ENCODE data around the gene KCTD2.

Gene KCTD2

DNA sequence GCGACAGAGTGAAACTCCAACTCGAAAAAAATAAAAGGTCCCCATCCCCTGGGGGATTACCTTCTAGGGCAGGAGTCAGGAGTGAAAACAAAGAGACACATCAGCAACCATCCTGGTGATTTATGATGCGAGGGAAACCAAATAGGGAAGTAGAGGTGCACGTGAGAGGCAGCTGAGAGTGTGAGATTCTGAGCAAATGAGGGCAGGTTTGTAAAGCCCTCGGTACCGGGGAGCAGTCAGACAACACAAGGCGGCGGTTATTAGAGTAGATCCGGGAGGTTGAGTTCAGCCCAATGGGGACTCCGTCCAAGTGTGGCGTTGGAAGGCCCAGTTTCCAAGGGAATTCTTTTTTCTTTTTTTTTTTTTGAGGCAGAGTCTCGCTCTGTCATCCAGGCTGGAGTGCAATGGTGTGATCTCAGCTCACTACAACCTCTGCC lies 55.4 kb downstream of the KCTD2 start:
- DNase-seq: peak; percentile 74

DNA sequence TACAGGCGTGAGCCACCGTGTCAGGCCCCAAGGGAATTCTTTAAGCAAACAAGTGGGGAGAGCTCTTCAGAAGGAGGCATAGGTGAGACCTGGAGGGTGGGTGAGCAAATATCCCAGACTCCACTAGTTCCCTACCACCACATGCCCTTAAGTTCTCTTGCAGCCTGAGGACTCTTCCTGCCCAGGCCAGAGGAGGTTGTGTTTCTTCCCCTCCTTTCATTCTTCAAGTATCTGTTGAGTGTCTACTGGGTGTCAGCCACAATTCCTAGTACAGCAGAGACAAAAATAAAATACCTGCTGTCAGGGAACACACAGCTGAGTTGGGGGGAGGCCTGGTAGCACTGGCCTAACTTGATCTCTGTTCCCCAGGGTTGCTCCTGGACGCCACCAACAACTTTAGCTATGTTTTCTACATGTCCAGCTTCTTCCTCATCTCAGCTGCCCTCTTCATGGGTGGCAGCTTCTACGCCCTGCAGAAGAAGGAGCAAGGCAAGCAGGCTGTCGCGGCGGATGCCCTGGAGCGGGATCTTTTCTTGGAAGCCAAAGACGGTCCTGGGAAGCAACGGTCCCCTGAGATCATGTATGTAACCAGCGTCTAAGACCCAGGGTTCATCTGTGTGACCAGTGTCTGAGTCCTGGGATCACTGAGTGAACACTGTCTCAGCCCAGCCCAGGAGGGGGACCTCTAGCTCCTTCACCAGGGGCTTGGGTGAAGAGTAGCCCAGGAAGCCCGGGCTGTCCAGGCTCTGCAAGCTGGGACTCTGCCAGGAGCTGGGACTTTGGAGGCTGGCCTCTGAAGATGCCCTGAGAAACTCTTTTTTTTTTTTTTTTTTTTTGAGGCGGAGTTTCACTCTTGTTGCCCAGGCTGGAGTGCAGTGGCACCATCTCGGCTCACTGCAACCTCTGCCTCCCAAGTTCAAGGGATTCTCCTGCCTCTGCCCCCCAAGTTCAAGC lies 56.9 kb downstream of the KCTD2 start:
- no peak for DNase-seq

DNA sequence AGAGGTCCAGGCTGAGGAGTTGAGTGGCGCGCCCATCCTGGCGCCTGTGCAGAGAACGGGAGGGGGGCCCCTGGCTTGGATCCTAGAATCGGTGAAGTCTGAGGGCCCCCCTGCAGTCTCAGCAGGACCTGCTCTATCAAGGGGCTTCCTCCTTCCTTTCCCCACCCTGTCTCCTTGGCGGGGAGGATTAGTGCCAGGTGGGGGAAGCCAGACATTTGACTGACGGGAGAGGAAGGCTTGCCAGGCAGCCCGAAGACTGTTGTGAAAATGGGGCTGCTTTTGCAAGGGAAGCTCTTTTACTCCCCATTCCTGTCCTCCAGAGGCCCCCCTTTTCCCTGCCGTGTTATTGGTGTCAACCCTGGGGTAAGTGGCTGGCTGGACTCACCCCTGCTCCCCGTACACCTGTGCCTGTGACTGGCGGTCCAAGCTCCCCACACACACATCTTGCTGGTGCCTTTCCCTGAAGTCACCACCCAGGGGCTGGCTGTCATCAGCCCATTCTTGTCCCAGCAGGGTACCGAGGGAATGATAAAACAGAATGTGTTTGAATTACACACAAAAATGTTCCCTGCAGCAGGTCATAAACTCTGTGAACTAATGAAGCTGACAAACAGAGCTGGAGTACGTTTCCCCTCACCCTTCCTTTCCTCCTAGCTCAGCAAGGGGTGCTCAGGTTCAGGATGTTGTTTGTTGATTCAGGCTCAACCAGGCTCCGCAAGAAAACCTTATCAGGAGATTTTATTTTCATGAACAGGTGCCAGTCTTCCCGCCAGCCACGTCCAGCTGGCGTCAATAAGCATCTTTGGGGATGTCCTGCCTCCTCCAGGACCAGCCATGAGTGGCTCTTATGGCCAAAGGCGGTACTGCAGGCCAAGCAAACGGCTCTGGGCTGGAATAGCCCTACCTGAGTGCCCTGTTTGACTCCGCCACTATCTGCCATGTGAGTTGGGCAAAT lies 58.4 kb downstream of the KCTD2 start:
- peak; percentile 87 for DNase-seq

DNA sequence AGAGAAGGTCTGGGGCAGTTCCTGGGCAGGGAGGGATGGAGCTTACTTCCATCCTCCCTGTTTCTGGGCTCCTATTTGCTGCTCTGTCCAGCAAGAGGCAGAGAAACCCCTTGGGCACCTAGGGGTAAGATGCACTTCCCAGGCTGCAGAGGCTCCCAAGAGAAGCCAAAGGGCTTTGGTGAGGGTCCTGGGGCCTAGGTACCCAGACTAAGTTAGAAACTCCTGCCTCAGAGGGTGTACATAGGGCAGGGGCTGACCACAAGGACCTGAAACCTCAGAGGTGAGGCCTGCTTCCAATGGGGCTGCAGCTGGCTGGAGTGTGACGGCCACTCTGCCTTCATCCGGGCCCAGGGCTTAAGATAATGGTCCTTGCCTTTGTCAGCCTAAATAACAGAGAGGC lies 61.2 kb downstream of the KCTD2 start:
- DNase-seq: no peak

DNA sequence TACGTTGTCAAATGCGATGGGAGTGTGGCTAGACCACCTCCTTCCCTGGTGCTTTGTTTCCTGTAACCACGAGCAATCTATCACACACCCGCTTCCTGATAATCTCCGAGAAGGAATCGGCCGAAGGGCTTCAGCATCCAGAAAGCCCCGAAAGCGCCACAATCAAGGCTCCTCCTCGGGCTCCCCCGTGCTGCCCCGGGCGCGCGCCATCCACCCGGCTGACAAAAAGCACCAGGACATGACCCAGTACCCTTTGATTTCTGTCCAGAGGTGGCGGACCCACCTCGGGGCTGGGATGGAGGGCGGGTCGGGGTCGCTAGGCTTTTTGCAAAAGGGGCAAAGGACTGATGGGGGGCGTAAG lies 62.0 kb downstream of the KCTD2 start:
- DNase-seq: no peak

DNA sequence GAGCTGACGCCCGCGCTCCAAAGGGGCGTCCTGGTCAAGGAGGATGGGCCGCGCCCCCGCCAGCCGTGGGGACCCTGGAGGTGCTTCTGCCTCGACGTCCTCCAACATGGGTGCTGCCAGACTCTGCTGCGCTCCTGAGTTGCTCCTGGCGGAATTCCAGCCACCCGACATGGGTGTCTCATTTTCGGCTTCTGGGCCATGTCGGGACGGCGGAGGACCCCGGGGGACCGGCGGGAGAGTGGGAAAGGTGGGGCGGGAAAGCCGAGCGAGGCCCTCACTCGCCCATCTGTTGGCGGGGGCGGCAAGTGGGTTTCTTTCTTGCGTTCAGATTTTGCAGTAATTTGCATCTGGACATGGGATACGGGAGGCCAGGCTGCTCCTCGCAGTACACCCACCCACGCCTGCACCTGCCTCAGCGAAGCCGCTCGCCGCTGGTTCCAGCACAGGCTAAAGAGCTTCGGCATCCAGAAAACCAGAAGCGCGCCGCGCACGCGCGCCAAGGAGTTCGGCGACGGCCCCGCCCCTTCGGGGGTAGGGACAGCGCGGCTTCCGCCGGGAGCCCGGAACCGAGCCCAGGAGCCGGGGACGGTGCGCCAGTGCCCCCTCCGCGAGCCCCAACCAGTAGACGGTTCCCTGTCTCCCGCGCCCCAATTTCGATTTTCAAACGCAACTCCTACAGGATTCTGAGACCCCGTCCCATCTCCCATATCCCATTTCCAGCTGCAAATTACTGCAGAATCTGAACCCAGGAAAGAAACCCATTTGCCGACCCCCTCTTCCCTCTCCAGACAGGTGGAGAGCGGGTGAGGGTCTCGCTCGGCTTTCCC lies 62.6 kb downstream of the KCTD2 start, which contains the start of gene ARMC7:
Gene ARMC7 (plus strand): TSS at position 563 of the 827 bp plus-strand sequence. CDS start 320 bp downstream, outside the sequence.
- DNase-seq: peak; percentile 94

DNA sequence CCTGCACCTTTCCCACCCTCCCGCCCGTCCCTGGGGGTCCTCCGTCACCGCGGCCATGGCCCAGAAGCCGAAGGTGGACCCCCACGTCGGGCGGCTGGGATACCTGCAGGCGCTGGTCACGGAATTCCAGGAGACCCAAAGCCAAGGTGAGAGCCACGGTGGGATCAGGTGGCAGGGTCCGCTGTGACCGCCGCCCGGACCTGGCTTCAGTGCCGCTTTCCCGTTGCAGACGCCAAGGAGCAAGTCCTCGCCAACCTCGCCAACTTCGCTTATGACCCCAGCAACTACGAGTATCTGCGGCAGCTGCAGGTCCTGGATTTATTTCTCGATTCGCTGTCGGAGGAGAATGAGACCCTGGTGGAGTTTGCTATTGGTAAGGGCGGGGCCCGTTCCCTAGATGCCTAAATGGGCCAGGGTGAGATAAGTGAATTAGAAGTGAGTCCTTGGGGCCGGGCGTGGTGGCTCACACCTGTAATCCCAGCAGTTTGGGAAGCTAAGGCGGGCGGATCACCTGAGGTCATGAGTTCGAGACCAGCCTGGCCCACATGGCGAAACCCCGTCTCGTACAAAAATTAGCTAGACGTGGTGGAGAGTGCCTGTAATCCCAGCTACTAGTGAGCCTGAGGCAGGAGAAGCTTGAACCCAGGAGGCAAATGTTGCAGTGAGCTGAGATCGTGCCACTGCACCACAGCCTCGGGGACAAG lies 63.4 kb downstream of the KCTD2 start:
- peak; percentile 49 for DNase-seq

DNA sequence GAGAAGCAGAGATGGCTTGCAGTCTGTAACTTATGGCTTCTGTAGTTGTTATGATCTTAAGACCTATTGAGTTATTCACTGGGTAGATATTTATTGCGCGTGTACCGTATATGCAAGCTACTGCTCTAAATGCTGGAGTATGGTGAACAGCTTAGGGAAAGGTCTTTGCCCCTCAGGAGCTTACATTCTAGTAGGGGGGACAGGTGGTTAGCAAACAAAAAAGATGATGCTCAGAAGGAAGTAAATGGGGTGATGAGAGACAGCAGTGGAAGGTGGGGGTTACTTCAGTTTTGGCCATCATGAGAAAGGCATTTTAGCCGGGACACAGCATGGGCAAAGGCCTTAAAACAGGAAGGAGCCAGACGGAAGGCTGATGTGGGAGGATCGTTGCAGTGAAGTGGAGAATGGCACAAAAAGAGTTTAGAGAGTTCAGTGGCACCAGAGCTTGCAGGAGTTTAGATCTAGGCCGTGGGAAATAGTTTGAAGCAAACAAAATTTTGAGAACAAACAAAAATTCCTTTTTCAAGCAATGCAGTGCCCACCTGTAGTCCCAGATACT lies 64.8 kb downstream of the KCTD2 start:
- no peak for DNase-seq

DNA sequence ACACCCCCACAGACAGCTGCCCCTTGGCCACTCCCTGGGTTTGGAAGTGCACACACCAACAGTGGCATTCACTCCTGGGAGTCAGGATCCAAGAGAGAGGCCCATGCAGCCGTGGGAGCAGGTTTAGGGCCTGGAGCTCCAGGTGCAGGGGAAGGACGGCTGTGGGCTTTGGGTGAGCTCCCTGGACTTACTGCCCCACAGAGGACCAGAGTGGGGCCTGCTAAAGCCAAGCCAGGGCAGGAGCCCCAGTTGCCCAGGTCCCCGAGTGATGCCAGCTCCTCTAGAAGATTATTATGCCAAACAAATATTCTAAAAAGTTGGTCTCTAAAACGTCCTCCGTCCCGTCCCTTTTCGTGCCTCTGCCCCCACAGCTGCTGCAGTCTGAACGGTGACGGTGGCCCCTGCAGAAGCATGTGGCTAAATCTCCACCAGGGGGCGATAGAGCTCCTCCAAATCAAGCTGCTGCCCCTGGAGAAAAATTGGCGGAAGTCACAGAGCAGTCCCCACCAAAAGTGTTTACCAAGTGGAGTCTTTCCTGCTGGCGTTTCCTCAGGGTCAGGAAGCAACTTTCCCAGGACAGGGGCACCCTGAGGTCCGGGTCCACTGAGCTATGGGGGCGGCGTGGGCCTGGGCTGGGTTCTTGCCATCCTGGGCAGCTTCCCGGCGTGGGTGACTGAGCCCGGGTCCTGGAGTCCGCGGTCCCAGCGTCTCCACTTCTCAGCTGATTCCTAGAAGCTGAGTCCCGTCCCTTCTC lies 67.0 kb downstream of the KCTD2 start:
- peak; percentile 88 for DNase-seq

DNA sequence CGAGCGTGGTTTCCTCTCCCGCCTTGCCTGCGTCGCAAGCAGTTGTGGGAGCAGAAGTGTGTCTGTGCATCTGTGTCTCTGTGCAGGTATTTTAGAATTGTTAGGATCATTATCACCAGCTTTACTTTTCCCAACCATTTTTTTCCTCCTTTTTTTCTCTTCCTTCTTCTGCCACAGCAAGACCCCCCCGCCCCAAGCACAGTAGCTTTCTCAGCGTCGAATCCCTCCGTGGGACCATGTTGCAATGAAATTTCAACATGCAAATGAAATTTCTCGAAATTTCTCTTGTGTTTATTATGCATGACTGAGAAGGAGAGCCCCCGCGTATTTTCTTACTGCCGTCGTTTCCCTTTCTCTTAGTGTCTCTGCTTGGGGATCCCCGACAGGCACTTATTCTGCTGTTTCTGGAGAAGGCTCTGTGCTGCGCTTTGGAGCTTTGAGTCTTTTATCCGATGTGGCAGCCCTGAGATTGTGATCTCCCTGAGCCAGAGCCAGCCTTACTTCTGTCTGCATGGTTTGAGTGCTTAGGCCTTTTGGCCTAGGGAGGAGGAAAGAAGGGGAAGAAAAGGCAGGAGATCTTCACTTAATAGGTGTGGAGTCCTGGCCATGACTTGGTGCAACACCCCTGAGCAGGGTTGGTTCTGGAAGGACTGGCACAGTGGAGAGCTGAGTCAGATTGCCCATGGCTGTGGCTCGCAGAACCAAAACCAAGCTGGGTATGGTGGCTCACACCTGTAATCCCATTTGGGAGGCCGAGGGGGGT lies 67.7 kb downstream of the KCTD2 start:
- DNase-seq: no peak
